ENCODE data around the gene ICA1L.
"Not testable (repeated sequence)": the region's sequence is repeated elsewhere in the genome, so short reads cannot be mapped to it uniquely, and the experiment has no call there.

The ICA1L gene

DNA sequence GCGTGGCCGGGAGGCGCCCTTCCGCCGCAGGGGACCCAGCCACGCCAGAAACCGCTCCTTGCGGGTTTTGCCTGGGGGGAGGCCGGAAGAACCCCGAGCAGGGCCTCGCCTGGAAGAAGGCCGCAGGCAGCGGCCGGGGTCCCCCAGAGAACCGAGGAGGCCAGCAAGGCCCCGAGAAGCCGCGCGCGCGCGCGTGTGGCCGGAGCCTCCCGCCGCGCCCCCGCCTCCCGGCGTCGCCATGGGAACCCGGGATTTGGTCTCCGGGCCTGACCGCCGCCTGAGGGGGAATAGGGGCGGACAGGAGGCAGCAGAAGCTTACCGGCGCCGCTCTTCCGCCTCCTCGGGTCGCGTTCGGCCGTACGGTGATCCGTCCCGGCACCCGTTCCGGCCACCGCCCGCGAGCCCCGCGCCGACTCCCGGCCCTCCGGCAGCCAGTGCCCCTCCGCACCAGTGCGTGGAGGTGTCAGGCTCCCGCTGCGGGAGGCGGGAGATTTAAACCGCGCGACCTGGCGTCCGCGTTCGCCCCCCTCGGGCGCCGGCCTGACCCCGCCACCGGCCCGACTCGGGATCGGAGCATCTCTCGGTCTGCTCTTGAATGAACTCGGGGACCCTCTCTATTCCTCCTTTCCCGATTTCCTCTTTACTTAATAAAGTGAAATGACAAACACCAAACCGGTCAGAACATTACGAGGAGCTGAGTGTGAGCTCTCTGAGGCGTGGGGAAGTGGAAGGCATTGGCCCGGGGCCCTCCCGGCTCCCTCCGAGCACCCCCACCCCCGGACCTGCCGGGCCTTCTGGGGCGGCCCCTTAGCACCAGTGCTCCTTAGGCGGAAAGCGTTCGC, at the start of gene ICA1L:
ICA1L (minus strand) TSS at position 467 of the 842 bp plus-strand sequence. CDS start 42,757 bp downstream, outside the sequence.
- Histone ChIP-seq H2AFZ (ENCODE audit: low read depth, low read length, severe bottlenecking) (peak within 1 kb of the TSS; percentile 99), H4K20me1 (ENCODE audit: low read depth, low read length) (no peaks in the 10 kb centered on the region), H3K27ac (ENCODE audit: low read depth, low read length) (no peak within 1 kb of the TSS), H3K4me3 (ENCODE audit: insufficient read depth, low read length, poor library complexity, severe bottlenecking) (peak within 1 kb of the TSS; percentile 76), H3K27me3 (ENCODE audit: low read length) (no peaks in the 10 kb centered on the region), H3F3A (ENCODE audit: insufficient read depth) (peaks cover 35% of the 10 kb centered on the region), H3K9me3 (ENCODE audit: insufficient read depth, low read length) (no peaks in the 10 kb centered on the region), H3K36me3 (ENCODE audit: low read length) (no peaks in the 10 kb centered on the region; the same call in 1 of the 2 replicates), H3K79me2 (ENCODE audit: insufficient read depth, low read length) (no peaks in the 10 kb centered on the region), H3K9me2 (replicated peaks; ENCODE audit: insufficient read depth, low read length) (no peaks in the 10 kb centered on the region), H3K4me2 (ENCODE audit: low read depth, low read length, poor library complexity, severe bottlenecking) (peak within 1 kb of the TSS; percentile 88), H3K9ac (ENCODE audit: low read length) (peak within 1 kb of the TSS; percentile 72)
- TF ChIP-seq EZH2phosphoT487 (conservative IDR thresholded peaks at IDR 0.05; ENCODE audit: low read length): no peak
- TF ChIP-seq, protein P1, sequence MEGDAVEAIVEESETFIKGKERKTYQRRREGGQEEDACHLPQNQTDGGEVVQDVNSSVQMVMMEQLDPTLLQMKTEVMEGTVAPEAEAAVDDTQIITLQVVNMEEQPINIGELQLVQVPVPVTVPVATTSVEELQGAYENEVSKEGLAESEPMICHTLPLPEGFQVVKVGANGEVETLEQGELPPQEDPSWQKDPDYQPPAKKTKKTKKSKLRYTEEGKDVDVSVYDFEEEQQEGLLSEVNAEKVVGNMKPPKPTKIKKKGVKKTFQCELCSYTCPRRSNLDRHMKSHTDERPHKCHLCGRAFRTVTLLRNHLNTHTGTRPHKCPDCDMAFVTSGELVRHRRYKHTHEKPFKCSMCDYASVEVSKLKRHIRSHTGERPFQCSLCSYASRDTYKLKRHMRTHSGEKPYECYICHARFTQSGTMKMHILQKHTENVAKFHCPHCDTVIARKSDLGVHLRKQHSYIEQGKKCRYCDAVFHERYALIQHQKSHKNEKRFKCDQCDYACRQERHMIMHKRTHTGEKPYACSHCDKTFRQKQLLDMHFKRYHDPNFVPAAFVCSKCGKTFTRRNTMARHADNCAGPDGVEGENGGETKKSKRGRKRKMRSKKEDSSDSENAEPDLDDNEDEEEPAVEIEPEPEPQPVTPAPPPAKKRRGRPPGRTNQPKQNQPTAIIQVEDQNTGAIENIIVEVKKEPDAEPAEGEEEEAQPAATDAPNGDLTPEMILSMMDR (IDR thresholded peaks at IDR 0.05; ENCODE audit: insufficient read depth, low read length, poor library complexity, severe bottlenecking): no peak

DNA sequence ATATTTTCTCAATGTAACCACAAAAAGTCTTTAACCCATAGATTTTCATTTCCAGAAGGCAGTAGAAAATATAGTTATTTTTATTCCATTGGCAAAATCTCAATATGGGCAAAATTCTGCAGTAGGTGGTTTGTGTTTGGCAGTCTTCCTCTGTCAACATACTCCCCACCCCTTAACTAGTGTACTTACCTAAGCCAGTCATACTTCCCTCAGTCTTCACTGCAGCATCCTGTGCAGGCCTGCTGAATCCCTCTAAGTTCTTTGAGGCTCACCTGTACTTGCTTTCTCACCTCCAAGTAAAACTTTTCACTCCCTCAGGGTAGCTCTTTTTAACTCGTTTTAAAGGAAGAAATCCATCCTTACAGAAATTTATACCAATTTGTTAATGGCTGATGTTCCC, 47.3 kb upstream of the ICA1L start:
- H3F3A ChIP-seq (ENCODE audit: insufficient read depth): 0 out of 2 replicates have a peak, but pooled peaks cover 3% of the 10 kb centered on the region
- no peaks in the 10 kb centered on the region for H4K20me1 ChIP-seq (ENCODE audit: low read depth, low read length)
- H3K27me3 ChIP-seq (ENCODE audit: low read length): no peaks in the 10 kb centered on the region
- H3K9ac ChIP-seq (ENCODE audit: low read length): no peak overlapping the region
- H3K4me3 ChIP-seq (ENCODE audit: insufficient read depth, low read length, poor library complexity, severe bottlenecking): no peak overlapping the region
- TF ChIP-seq EZH2phosphoT487 (conservative IDR thresholded peaks at IDR 0.05; ENCODE audit: low read length): no peak
- no peak overlapping the region for H3K4me2 ChIP-seq (ENCODE audit: low read depth, low read length, poor library complexity, severe bottlenecking)
- H3K9me2 ChIP-seq (replicated peaks; ENCODE audit: insufficient read depth, low read length): no peaks in the 10 kb centered on the region
- no peaks in the 10 kb centered on the region for H3K36me3 ChIP-seq (ENCODE audit: low read length)
- H3K79me2 ChIP-seq (ENCODE audit: insufficient read depth, low read length): no peaks in the 10 kb centered on the region
- no peak overlapping the region for H2AFZ ChIP-seq (ENCODE audit: low read depth, low read length, severe bottlenecking)
- no peak overlapping the region for H3K27ac ChIP-seq (ENCODE audit: low read depth, low read length)
- no peaks in the 10 kb centered on the region for H3K9me3 ChIP-seq (ENCODE audit: insufficient read depth, low read length)

DNA sequence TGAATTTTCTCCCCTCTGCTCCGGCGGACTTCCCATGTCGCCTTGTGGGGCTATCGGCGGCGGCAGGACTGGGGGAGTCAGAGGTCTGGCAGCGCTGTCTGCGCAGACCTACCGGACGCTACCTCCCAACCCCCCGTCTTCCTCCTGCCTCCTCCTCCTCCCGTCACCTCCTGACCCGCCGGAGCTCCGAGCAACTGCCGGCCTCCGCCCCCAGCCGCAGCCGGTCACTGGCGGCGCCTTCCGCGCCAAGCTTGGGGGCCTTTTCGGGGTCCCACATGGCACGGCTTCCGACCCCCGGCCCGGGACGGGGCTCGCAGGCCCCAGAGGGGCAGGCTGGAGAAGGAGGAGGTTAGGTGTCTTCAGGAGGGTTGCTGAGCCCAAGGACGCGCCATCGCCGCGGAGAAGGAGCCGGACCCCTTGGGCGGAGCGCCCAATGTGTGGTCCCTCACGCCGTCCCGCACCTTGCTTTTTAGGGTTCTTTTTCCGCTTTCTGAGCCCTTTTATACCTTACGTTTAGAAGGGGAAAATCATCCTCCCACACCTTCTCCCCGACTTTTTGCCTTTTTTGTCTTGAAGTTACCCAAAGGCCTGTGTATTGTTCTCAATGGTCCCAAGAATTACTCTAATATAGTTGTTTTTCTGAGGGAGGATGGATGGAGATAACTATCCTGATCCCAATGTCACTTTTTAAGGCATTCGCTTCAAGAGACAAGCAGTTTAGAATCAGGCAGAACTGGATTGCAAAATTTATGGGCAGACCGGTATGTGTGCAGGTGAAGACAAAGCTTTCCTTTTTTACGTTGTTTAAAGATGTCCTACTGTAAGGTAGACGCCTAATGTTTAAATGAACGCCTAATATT, 41.0 kb upstream of the ICA1L start:
- not testable (repeated sequence) for H3F3A ChIP-seq (ENCODE audit: insufficient read depth); H3K9me3 ChIP-seq (ENCODE audit: insufficient read depth, low read length); H3K36me3 ChIP-seq (ENCODE audit: low read length); H4K20me1 ChIP-seq (ENCODE audit: low read depth, low read length); H3K9me2 ChIP-seq (replicated peaks; ENCODE audit: insufficient read depth, low read length); H3K27me3 ChIP-seq (ENCODE audit: low read length)
- H3K4me3 ChIP-seq (ENCODE audit: insufficient read depth, low read length, poor library complexity, severe bottlenecking): peak overlapping the region; percentile 100
- H3K27ac ChIP-seq (ENCODE audit: low read depth, low read length): peak overlapping the region; percentile 91
- H3K4me2 ChIP-seq (ENCODE audit: low read depth, low read length, poor library complexity, severe bottlenecking): peak overlapping the region; percentile 100
- peak overlapping the region; percentile 90 for H3K9ac ChIP-seq (ENCODE audit: low read length)
- peaks cover 40% of the 10 kb centered on the region for H3K79me2 ChIP-seq (ENCODE audit: insufficient read depth, low read length)
- peak overlapping the region; percentile 99 for H2AFZ ChIP-seq (ENCODE audit: low read depth, low read length, severe bottlenecking)

DNA sequence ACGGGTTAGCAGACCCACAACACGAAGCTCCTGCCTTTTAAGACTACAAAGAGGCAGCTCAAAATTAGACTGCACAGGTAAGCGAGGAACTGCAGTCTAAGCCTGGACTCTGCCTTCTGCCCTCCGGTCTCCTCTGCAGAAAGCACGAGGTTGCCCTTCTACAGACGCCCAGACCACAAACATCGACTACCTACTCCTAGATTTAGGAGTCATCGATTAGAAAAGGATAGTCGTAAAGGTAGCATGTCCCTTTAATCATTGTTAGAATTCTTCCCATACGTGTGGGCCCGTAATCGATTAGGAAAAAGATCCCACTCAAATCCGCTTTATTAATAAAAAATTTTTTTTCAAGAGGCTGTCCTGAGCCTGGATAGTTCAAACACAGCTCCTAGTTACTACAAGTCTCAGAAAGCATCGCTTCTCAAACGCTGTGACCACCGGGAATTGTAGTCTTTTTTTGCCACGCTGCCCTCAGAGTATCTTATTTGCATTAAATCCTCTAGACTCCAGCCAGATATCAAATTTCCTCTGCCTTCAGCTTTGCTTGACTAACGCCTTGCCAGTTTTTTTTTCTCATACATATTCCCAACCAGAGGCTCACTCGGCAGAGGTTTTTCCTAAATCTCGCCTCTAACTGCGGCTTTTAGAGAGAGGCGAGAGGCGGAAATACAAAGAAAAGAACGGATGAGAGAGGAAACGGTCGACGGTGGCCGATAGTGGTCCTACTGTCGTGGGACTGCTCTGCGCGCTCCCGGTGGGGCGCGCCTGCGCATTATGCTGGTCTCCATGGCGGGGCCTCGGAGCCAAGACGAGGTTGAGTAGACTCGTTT, 40.2 kb upstream of the ICA1L start, which contains the start of the genes CARF and WDR12:
CARF (plus strand) TSS at position 764 of the 830 bp plus-strand sequence. CDS start 29,628 bp downstream, outside the sequence.
WDR12 (minus strand) TSS at position 162 of the 830 bp plus-strand sequence. CDS start 197 bp downstream, outside the sequence.
- no peaks in the 10 kb centered on the region for H3K9me3 ChIP-seq (ENCODE audit: insufficient read depth, low read length)
- TF ChIP-seq, protein P1 (IDR thresholded peaks at IDR 0.05; ENCODE audit: insufficient read depth, low read length, poor library complexity, severe bottlenecking): no peak
- TF ChIP-seq EZH2phosphoT487 (conservative IDR thresholded peaks at IDR 0.05; ENCODE audit: low read length): no peak
- H3K9ac ChIP-seq (ENCODE audit: low read length): peak within 1 kb of the TSS; percentile 90
- H3K9me2 ChIP-seq (replicated peaks; ENCODE audit: insufficient read depth, low read length): no peaks in the 10 kb centered on the region
- H3K27ac ChIP-seq (ENCODE audit: low read depth, low read length): peak within 1 kb of the TSS; percentile 91
- H3K36me3 ChIP-seq (ENCODE audit: low read length): peaks cover 6% of the 10 kb centered on the region; the same call in 1 of the 2 replicates
- H2AFZ ChIP-seq (ENCODE audit: low read depth, low read length, severe bottlenecking): peak within 1 kb of the TSS; percentile 99
- peaks cover 44% of the 10 kb centered on the region for H3K79me2 ChIP-seq (ENCODE audit: insufficient read depth, low read length)
- H4K20me1 ChIP-seq (ENCODE audit: low read depth, low read length): no peaks in the 10 kb centered on the region
- H3K4me2 ChIP-seq (ENCODE audit: low read depth, low read length, poor library complexity, severe bottlenecking): peak within 1 kb of the TSS; percentile 100
- no peaks in the 10 kb centered on the region for H3K27me3 ChIP-seq (ENCODE audit: low read length)
- H3F3A ChIP-seq (ENCODE audit: insufficient read depth): 0 out of 2 replicates have a peak, but pooled peaks cover 2% of the 10 kb centered on the region
- H3K4me3 ChIP-seq (ENCODE audit: insufficient read depth, low read length, poor library complexity, severe bottlenecking): peak within 1 kb of the TSS; percentile 100

All from SU-DHL-6 (cell line).